HL-60/S4 (cell line): ENCODE measurements around the gene CNBD2.
"Not testable (repeated sequence)": the region's sequence is repeated elsewhere in the genome, so short reads cannot be mapped to it uniquely, and the experiment has no call there.

ENCODE experiments used
- in situ Hi-C: fragments of 300-500 bp; cut with MboI; formaldehyde crosslinking; loops from 2 replicates; pipeline ENCODE4 v1.14.3; 2022; ENCODE audit warnings: low sequenced_read_pairs

The CNBD2 gene

DNA sequence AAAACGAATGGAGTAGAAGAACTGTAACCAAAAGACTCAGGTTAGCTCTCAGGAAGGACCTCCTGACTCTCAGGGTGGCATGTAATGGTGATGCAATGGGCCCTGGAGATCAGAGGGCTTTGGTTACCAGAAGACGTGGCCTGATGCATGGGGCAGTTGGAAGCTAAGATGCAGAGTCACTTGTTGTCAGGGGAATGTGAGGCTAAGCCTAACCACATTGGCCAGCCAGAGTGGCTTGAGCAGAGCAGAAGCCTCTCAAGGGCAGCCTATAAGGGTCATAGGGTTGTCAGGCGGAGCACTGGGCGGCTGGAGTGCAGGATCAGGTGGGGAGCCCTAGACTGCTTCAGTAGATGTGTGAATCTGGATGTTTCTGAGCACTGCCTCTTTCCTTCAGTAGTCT lies 5.9 kb downstream of the CNBD2 start:
- in situ Hi-C loops, result no loop called here

DNA sequence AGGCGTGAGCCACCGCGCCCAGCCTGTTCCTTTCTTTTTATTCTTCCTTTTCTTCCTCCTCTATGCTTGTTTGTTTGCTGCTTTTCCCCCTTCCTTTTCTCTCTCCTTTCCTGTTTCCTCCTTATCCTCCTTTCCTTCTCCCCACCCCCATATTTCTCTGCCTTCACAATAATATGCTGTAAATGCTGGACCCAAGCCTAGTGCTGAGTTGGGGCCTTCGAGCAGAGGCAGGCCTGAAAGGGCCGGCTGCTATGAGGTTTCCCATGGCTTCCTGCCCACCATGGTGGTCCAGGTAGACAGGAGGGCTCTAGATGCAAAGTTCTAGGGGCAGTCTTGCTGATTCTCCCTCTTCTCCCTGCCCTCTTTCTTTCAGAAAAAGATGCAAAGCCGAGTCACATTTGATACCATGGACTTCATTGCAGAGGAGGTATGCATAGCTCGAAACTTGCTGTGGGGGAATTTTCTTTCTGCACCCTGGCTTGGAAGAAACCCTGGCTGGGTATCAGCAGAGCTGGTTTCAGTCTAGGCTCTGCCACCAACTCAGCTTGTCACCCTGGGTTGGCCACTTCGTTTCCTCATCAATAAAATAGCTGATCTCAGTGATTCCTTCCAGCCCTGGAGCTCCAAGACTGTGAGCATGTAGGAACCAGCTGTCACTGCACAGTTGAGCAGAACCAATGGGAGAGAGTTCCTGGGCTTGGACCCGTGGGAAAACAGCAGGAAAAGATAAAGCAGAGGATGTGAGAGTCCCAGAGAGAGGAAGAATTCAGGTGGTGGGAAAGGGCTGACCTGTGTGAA lies 7.4 kb downstream of the CNBD2 start:
- in situ Hi-C loops, result loop anchor here (25.0 kb wide), 1 partner anchor 462 kb away; no protein-coding TSS in a partner anchor

DNA sequence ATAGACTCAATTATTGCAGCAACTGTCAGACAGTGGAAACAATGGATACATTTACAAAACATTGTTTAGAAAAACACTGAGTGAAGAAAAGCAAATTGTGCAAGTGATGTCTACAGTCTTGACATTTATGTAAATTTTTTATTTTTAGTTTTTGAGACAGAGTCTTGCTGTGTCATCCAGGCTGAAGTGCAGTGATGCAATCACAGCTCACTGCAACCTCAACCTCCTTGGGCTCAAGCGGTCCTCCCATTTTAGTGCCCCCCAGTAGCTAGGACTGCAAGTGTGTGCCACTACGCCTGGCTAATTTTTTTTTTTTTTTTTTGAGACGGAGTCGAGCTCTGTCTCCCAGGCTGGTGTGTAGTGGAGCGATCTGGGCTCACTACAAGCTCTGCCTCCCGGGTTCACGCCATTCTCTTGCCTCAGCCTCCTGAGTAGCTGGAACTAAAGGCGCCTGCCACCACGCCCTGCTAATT lies 9.7 kb downstream of the CNBD2 start:
- in situ Hi-C loops, result loop anchor here (25.0 kb wide), 1 partner anchor 459 kb away; no protein-coding TSS in a partner anchor

DNA sequence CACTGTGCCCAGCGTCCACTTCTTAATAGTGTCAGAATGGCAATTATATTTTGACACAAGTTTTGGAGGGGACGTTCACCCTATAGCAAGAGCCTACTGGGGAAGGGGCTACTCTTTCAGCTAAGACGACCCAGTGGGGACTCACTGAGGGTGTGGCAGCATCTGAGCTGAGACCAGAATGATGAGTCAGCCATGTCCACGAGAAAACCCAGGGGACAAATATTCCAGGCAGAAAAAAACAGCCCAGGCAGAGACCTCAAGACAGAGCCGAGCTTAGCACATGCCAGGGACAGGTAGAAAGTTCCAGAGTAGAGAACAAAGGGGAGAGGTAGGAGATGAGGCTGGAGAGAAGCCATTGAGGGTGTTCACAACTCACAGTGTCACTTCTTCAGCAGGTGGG lies 11.2 kb downstream of the CNBD2 start:
- in situ Hi-C loops, result loop anchor here (25.0 kb wide), 1 partner anchor 458 kb away; no protein-coding TSS in a partner anchor

DNA sequence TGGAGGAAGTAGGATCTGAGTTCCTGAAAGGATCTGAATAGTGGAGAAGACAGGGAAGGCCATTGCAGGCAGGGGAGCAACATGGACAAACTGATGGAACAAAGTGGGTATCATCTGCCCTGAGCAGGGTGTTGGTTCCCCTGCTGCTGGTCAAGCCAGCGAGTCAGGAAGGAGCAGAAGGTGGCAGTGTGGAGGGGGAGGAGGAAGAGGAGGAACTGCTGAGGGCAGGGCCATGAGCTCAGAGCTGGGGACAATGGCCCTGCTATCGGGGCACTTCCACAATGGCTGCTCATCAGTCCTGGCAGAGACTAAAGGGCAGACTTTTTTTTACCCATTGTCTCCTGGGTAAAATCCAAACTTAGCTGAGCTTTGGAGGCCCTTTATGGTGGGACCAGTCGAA lies 13.6 kb downstream of the CNBD2 start:
- in situ Hi-C loops, result loop anchor here (25.0 kb wide), 1 partner anchor 455 kb away; no protein-coding TSS in a partner anchor

DNA sequence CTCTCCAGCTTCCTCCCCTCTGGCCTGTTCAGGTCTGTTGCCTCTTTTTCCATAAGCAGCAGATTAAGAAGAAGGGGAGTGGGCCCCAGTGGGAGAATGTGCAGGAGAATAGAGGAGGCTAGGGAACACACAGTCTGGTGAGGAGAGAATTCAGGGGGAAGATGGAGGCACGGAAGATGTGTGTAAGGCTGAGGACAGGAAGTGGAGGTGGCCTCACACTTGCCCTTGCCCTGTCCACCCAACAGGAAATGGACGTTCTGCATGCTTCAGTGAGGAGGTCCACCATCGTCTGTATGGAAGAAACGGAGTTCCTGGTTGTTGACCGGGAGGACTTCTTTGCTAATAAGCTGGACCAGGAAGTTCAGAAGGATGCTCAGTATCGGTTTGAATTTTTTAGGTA lies 16.0 kb downstream of the CNBD2 start:
- in situ Hi-C loops, result loop anchor here (25.0 kb wide), 1 partner anchor 453 kb away; no protein-coding TSS in a partner anchor

DNA sequence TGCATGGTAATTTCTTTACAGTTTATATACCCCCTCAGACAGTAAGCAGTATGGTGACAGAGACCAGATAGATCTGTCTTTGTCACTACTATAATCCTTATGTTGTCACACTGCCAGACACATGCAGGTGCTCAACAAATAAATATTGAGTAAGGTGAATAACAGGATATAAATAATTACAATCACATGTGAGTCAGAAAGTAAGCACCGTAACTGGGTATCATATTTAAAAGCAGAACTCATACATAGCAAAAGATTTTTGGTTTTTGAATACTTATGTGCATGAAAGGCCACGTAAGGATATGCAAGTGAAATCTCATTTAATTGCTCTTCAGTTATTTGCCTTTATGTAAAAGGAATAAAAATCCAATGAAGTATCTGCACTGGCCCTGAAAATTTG lies 17.4 kb downstream of the CNBD2 start:
- in situ Hi-C loops, result loop anchor here (25.0 kb wide), 1 partner anchor 451 kb away; no protein-coding TSS in a partner anchor

DNA sequence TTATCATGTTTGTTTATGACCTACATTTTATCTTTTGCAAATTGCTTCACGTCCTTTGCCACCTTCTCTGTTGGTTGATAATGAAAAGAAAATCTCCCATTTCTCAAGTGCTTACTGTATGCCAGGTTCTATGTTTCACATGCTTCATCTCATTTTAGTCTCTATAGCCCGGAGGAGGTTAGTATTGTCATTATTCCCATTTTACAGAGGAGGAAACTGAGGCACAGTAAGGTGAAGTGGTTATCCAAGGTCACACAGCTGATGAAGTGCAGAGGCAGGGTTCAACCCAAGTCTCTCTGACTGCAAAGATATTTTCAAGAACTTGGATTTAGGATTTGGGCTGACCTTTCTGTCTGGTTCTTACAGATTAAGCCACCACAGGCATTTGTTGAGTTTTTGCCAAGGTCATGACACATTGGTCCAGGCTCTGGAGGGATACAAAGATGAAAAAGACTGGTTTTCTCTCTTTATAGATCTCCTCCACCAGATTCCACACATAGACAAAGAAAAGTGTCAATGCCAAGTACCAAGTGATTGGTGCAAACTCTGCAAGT lies 20.6 kb downstream of the CNBD2 start:
- in situ Hi-C loops, result loop anchor here (25.0 kb wide), 1 partner anchor 448 kb away; no protein-coding TSS in a partner anchor

DNA sequence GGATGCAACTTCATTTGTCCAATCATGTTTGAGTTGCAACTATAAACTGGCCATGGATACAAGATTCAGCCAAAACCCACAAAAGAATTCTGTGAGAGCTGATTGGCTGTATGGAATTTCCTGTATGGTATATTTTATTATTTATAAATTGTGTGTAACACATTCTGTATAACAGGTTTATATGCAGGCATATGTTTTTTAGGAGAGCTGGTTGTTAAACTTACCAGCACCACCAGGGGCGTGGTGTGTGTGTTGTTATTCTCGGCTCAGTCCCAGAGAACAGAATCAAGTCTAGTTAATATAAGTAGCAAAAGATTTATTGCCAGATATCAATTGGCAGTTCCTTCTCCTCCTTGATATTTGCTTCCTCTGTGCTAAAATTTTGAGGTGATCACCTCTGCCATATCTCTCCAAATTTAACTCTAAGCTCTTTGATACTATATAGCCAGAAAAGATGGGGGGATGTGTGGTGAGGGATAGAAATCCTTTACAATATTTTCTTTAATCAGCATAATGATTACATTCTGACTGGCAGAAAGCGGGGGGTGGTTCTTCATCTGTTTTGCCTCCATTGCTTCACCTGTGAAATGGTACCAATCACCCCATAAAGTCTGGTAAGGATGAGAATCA lies 22.9 kb downstream of the CNBD2 start:
- in situ Hi-C loops, result loop anchor here (25.0 kb wide), 1 partner anchor 446 kb away; no protein-coding TSS in a partner anchor

DNA sequence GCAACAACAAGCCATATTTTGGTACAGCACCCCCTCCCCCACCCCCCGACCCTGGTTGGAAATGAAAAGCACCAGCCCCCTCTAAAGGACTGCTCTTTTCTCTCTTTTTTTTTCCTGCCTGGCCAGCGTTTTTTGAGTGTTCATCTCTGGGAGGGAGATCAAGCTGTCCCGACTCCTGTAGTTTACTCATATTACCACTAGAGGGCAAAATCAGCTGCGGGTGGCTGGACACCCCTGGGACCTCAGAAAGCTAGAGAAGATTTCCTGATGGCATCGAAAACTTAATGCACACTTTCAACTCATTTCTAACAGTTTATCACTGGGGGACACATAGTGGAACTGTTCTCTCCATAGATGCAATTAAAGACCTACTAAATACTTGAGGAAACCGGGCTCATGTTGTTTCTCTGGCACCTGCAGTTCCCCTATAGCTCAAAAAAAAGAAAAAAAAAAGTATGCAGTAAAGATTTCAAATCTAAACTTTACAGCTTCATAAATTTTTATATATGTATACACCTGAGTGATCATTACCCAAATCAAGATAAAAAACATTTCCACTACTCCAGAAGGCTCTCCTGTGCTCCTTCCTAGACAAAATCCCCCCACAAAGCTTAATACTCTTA lies 24.4 kb downstream of the CNBD2 start:
- in situ Hi-C loops, result loop anchor here (25.0 kb wide), 1 partner anchor 444 kb away; no protein-coding TSS in a partner anchor

DNA sequence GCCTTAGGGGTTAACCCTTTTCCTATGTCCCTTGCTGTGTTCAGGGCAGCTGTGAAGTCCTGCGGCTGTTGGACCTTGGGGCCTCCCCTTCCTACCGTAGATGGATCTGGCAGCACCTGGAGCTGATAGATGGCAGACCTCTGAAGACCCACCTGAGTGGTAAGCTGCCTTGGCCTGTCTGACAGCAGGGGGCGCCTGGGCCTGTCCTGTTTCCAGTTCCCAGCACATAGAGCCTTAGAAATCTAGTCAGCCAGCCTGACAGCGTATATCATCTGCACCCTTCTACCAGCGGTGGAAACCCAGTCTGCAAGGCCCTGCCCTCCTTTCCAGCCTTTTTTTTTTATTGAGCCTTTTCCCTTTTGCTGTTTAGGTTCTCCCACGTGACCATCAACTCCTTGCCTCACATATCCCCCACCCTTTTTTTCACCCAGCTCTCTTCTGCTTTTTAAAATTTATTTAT lies 26.6 kb downstream of the CNBD2 start:
- in situ Hi-C loops, result loop anchor here (5.0 to 25.0 kb wide), 2 partner anchors 147 to 442 kb away; no protein-coding TSS in a partner anchor

DNA sequence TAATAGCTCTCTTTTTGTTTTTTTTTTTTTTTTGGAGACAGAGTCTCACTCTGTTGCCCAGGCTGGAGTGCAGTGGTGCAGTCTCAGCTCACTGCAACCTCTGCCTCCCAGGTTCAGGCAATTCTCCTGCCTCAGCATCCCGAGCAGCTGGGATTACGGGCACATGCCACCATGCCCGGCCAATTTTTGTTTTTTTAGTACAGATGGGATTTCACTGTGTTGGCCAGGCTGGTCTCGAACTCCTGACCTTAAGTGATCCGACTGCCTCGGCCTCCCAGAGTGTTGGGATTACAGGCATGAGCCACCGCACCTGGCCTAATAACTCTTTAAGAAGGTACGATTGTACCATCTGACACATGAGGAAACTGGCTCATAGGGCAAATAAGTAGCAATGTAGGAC lies 28.1 kb downstream of the CNBD2 start:
- in situ Hi-C loops, result loop anchor here (5.0 to 25.0 kb wide), 2 partner anchors 146 to 441 kb away; no protein-coding TSS in a partner anchor

DNA sequence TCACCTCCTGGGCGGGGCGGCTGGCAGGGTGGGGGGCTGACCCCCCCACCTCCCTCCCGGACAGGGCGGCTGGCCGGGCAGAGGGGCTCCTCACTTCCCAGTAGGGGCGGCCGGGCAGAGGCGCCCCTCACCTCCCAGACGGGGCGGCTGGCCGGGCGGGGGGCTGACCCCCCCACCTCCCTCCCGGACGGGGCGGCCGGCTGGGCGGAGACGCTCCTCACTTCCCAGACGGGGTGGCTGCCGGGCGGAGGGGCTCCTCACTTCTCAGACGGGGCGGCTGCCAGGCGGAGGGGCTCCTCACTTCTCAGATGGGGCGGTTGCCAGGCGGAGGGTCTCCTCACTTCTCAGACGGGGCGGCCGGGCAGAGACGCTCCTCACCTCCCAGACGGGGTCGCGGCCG lies 32.9 kb downstream of the CNBD2 start:
- in situ Hi-C loops, result not testable (repeated sequence)

DNA sequence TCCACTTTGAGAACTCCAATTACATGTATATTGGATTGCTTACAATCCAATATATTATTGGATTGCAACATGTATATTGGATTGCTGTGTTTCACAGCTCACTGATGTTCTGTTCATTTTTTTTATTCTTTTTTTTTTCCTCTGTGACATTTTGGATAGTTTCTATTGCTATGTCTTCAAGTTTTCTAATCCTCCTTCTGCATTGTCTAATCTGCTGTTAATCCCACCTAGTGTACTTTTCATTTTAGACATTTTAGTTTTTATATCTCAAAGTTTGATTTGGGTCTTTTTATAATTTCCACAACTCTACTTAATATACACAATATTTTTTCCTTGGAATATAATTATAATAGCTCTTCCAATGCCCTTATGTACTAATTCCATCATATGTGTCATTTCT lies 34.5 kb downstream of the CNBD2 start:
- in situ Hi-C loops, result no loop called here

DNA sequence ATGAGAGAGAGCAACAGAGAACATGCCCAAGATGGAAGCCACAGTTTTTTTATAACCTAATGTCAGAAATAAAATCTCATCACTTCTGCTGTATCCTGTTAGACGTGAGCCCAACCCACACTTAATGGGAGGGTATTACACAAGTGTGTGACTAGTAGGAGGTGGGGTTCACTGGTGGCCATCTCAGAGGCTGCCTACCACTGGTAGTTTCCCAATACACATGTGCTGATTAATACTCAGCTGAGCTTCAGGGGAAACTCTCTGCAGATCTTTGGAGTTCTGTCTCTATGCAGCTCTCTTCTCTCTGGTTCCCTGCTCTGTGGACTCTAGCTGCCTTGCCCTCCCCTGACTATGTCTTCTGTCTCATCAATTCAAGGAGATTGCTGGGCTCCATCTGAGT lies 35.7 kb downstream of the CNBD2 start:
- in situ Hi-C loops, result no loop called here

DNA sequence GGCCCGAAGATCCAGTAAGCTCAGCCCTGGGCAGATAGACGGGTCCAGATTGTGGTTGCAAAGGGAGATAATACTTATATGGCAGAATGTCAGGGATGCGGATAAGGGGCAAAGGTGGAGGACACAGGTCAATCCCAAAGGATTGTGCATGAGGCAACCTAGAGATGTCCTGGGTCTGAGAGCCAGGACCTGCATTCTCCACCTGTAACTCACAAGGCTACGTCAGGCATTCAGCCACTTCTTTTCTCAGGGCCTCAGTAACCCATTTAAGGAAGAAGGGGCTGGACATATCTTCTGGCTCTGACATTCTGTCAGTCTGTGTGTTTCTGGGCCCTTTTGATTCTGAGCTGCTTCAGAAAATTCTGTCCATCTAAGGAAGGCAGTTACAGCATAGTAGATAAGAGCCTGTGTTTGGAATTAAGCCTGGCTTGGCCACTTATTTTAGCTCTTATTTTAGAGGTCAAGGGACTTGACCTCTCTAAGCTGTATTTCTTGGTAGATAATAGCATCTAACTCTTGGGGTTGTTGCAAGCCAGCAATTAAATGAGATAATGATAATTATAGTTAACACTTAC lies 40.2 kb downstream of the CNBD2 start:
- in situ Hi-C loops, result no loop called here

DNA sequence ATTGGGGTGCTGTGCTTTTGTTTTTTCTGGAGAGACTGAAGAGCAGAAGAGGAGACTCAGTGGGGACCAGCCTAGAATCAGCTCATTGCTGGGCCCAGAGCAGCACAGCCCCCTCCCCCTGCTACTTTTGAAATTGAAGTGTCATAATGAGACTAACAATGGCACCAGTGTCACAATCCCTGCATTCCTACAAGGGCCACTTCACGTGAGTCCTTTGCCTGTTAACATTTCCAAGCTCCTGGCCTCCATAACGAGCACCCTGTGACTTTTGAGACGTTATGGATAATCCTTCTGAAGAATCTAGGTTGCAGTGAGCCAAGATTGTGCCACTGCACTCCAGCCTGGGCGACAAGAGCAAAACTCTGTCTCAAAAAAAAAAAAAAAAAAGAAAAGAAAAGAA lies 41.7 kb downstream of the CNBD2 start:
- in situ Hi-C loops, result no loop called here

DNA sequence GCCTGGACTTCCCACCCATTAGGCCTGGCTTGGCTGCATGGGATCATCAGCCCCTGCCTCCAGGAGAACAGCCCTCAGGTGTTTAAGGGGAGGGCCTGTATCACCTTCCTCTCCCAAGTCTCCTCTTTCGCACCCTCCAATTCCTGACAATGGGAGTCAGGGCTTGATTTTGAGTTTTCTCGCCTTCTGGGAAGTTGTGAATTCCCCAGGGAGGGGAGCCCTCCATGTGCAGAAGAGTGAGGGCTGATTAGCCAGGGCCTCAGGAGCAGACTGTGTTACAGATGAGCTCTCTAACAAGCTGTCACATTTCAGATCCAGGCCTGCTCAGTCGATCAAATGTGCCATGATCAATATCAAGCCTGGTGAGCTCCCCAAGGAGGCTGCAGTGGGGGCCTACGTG lies 42.4 kb downstream of the CNBD2 start:
- in situ Hi-C loops, result no loop called here

DNA sequence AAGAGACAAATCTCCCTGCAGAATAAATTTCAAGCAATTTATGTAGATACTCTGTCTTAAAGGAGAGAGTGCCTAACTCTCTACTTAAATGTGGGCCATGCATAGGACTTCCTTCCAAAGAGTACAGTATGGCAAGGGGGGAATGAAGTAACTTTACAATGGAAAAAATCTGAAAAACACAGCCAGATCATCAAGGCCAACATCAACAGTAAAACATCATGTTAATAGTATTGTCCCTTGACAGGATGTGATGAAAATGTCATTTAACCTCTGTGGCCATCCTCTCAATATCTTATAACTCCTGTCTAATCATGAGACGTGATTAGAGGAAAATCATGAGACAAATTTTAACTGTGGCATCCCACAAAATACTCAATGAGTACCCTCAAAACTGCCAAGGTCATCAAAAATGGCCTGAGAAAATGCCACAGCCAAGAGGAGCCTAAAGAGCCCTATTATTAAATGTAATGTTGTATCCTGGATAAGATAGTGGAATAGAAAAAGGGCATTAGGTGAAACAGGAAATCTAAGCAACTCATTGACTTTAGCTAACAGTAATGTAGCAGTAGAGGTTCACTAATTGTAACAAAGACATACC lies 47.5 kb downstream of the CNBD2 start:
- in situ Hi-C loops, result no loop called here
